GM12891 (cell line): ENCODE measurements around the gene PLXNC1.

ENCODE experiments used
- POLR2A ChIP-seq: IDR thresholded peaks from 2 replicates; pipeline ENCODE4 v1.6.1; 2011; ENCODE audit warnings: low read depth, low read length, control low read depth
- POLR2AphosphoS5 ChIP-seq: IDR thresholded peaks from 2 replicates; pipeline ENCODE4 v1.6.1; 2011; ENCODE audit warnings: low read depth, low read length, control low read depth

- TF ChIP-seq POLR2AphosphoS5 (no peak), POLR2A (no peak)
These were observed 107.1 kb downstream of the PLXNC1 start for GRCh38 chr12:94255428-94255827.
